ENCODE measurements around the gene BRSK1.

BRSK1 gene

DNA sequence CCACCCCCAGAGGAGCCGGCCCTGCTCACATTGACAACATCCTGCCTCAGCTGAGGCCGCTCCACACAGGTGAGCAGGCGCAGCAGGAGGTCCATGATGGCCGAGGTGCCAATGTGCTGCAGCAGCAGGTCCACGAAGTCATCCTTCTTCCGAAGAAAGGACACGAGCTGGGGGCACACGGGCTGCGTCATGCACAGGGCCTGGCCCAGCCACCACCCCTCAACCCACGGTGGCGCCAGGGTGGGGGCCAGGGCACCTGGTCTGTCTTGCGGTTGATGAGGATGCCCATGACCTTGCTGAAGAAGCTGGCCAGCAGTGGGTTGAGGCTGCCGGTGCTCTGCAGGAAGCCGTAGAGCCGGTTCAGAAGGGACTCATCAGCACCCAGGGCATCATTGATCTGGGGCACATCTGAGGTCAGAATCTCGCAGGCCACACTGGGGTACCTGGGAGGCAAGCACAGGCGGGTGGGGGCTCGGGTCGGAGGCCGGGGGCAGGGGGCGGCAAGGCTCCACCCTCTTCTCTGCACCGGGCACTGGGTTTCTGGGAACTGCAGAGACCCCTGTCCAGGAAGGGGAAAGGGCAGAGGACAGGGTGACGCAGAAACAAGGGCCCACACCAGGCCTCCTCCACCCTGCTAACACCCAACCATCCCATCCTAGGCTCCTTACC lies 38.4 kb upstream of the BRSK1 start:
- TF ChIP-seq FOXP2 (optimal IDR thresholded peaks at IDR 0.05; ENCODE audit: control extremely low read depth, extremely low read length, insufficient read depth): no peak
- TF ChIP-seq EZH2 (IDR thresholded peaks at IDR 0.05): no peak
- no peak for TF ChIP-seq POLR2AphosphoS5 (IDR thresholded peaks at IDR 0.05; ENCODE audit: borderline replicate concordance, low read depth, low read length)
- DNase-seq (ENCODE audit: low read depth, low spot score): no peak
- H3K9ac ChIP-seq (ENCODE audit: insufficient read length): no peak overlapping the region
- no peak overlapping the region for H3K27ac ChIP-seq
- no peaks in the 10 kb centered on the region for H3K9me3 ChIP-seq (ENCODE audit: low read depth, low read length)
- H3K4me3 ChIP-seq: no peak overlapping the region
- peaks cover 44% of the 10 kb centered on the region for H3K36me3 ChIP-seq (ENCODE audit: insufficient read depth, low read length)

DNA sequence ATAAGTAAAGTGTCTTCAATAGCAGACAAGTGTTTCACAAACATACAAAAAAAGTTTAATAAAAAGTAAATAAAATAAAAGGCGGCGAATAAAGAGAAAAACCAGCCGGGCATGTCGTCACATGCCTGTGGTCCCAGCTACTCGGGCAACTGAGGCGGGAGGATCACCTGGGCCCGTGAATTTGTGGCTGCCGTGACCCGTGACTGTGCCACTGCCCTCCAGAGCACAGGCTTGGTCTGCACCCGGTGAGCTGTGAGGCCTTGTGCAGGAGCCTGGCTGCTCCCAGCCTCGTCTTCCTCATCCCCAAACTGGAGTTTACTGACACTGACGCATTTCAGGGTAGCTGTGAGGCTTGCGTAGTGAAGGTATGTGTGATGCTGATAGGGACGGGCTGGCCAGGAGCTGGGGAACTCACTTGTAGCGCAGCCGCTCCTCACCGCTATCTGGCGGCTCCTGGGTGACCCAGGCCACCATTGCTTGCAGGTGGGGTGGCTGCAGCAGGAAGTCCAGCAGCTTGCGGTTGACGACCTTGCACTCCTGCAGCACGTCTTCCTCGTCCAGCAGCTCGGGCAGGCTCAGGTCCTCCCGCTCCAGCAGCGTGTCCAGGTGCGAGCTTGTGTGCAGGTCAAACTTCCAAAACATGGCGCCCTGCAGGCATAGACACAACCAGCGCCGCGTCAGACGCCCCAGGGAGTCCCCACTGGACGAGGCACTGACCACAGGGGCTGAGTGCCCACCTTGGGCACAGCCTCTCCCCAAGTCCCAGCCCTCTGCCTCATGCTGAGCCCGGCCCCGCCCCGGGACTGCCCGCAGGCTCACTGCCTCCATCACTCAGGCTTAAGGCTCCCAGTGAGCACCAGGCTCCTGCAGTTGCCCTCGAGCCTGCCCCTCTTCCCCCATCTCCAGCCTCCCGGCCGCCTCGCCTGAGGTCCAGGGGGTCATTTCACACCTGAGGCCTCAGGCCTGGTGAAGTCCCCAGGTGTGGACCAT lies 37.0 kb upstream of the BRSK1 start:
- no peak for DNase-seq (ENCODE audit: low read depth, low spot score)
- peaks cover 34% of the 10 kb centered on the region for H3K36me3 ChIP-seq (ENCODE audit: insufficient read depth, low read length)
- H3K9me3 ChIP-seq (ENCODE audit: low read depth, low read length): no peaks in the 10 kb centered on the region

DNA sequence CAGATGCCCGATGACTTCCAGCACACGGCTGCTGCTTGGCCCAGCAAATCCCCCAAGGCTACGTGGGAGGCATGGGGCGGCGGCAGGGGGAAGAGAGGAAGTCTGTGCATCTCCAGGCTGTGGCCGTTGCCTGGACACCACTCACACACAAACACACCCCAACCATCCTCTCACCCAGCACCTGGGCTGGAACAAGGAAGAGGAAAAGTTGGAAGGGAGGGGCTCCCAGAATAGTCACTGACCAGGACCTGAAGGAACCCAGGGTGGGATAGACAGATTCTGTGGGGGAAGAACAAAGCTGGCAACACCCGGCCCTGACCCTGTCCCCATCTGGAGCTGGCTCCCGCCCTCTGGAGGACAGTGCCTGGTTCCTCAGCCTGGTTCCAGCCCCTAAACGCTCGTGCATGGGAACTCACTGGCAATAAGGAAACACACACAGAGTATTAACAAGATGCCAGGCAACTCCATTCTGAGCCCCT lies 36.1 kb upstream of the BRSK1 start:
- no peaks in the 10 kb centered on the region for H3K9me3 ChIP-seq (ENCODE audit: low read depth, low read length)
- no peak overlapping the region for H3K27ac ChIP-seq
- no peak overlapping the region for H3K9ac ChIP-seq (ENCODE audit: insufficient read length)
- DNase-seq (ENCODE audit: low read depth, low spot score): no peak
- no peak overlapping the region for H3K4me3 ChIP-seq
- no peak for TF ChIP-seq FOXP2 (optimal IDR thresholded peaks at IDR 0.05; ENCODE audit: control extremely low read depth, extremely low read length, insufficient read depth)
- no peak for TF ChIP-seq POLR2AphosphoS5 (IDR thresholded peaks at IDR 0.05; ENCODE audit: borderline replicate concordance, low read depth, low read length)
- no peak for TF ChIP-seq EZH2 (IDR thresholded peaks at IDR 0.05)
- peaks cover 25% of the 10 kb centered on the region; the same call in 1 of the 2 replicates for H3K36me3 ChIP-seq (ENCODE audit: insufficient read depth, low read length)

More for the DNA sequence above, 37.0 kb upstream of the BRSK1 start:
- Histone ChIP-seq H3K9ac (ENCODE audit: insufficient read length) (no peak overlapping the region), H3K4me3 (no peak overlapping the region), H3K27ac (no peak overlapping the region)
- TF ChIP-seq FOXP2 (optimal IDR thresholded peaks at IDR 0.05; ENCODE audit: control extremely low read depth, extremely low read length, insufficient read depth) (no peak), POLR2AphosphoS5 (IDR thresholded peaks at IDR 0.05; ENCODE audit: borderline replicate concordance, low read depth, low read length) (no peak), EZH2 (IDR thresholded peaks at IDR 0.05) (no peak)

DNA sequence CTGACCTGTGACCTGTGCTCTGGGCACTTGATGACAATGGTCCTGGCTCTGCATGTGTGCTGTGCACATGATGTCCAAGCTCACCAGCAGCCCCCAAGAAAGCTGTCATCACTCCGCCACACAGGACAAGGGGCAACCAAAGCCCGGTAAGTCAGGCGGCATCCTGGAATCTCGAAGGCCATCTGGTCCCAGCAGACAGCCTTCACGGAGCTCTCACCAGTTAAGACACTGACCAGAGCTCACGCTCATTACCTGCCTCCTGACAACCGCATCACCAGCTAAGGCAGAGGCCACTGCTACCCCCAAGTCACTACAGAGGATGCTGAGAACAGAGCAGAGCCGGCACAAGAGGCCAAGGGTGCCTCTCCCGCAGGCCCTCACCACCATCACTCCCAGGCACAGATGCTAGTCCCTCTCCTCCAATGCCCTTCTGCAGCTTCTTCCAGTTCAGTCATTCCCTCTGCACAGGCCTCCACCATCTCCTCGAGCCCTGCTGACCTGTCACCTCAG lies 35.6 kb upstream of the BRSK1 start:
- no peak for DNase-seq (ENCODE audit: low read depth, low spot score)
- no peak for TF ChIP-seq EZH2 (IDR thresholded peaks at IDR 0.05)
- TF ChIP-seq FOXP2 (optimal IDR thresholded peaks at IDR 0.05; ENCODE audit: control extremely low read depth, extremely low read length, insufficient read depth): no peak
- TF ChIP-seq POLR2AphosphoS5 (IDR thresholded peaks at IDR 0.05; ENCODE audit: borderline replicate concordance, low read depth, low read length): no peak
- Histone ChIP-seq H3K36me3 (ENCODE audit: insufficient read depth, low read length) (peaks cover 23% of the 10 kb centered on the region; the same call in 1 of the 2 replicates), H3K4me3 (no peak overlapping the region), H3K27ac (no peak overlapping the region), H3K9ac (ENCODE audit: insufficient read length) (no peak overlapping the region), H3K9me3 (ENCODE audit: low read depth, low read length) (no peaks in the 10 kb centered on the region)

DNA sequence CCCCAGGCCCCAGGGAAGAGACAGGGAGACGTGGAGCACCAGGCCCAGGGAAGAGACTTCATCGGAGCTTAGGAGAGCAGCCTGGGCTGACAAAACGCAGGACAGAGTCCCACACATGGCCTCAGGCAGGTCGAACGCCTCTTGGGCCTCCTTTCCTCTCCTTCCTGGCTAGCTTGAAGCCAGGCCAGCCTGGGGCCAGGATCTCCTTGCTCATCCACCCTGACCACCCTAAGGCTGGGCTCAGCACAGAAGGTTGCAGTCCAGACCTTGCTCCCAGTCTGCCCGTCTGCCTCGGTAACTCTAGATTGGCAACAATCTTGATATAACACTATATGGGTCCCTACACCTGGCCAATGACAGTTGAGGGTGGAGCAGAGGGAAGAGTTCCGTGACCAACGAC lies 35.1 kb upstream of the BRSK1 start:
- no peak overlapping the region for H3K4me3 ChIP-seq
- H3K27ac ChIP-seq: no peak overlapping the region
- no peaks in the 10 kb centered on the region for H3K9me3 ChIP-seq (ENCODE audit: low read depth, low read length)
- TF ChIP-seq EZH2 (IDR thresholded peaks at IDR 0.05) (no peak), POLR2AphosphoS5 (IDR thresholded peaks at IDR 0.05; ENCODE audit: borderline replicate concordance, low read depth, low read length) (no peak), FOXP2 (optimal IDR thresholded peaks at IDR 0.05; ENCODE audit: control extremely low read depth, extremely low read length, insufficient read depth) (no peak)
- no peak for DNase-seq (ENCODE audit: low read depth, low spot score)
- H3K36me3 ChIP-seq (ENCODE audit: insufficient read depth, low read length): peaks cover 23% of the 10 kb centered on the region; the same call in 1 of the 2 replicates
- H3K9ac ChIP-seq (ENCODE audit: insufficient read length): no peak overlapping the region

DNA sequence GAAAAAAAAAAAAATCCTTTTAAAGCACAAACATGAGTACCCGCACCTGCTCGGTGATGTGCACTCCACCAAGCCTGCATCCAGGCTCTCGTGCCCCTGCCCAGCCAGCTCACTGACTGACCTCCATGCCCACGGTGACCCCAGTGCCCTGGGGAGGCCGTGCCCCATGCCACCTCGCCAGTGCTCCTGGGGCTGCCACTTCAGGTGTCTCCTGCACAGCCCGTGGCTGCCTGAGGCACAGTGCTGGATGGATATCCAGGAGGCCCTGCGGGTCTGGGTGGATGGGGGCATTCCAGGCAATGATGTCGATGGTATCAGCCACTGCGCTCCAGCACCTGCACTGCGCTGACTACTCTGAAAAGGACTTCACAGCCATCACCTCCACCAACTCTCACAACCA lies 34.0 kb upstream of the BRSK1 start:
- TF ChIP-seq POLR2AphosphoS5 (IDR thresholded peaks at IDR 0.05; ENCODE audit: borderline replicate concordance, low read depth, low read length) (no peak), EZH2 (IDR thresholded peaks at IDR 0.05) (no peak), FOXP2 (optimal IDR thresholded peaks at IDR 0.05; ENCODE audit: control extremely low read depth, extremely low read length, insufficient read depth) (no peak)

DNA sequence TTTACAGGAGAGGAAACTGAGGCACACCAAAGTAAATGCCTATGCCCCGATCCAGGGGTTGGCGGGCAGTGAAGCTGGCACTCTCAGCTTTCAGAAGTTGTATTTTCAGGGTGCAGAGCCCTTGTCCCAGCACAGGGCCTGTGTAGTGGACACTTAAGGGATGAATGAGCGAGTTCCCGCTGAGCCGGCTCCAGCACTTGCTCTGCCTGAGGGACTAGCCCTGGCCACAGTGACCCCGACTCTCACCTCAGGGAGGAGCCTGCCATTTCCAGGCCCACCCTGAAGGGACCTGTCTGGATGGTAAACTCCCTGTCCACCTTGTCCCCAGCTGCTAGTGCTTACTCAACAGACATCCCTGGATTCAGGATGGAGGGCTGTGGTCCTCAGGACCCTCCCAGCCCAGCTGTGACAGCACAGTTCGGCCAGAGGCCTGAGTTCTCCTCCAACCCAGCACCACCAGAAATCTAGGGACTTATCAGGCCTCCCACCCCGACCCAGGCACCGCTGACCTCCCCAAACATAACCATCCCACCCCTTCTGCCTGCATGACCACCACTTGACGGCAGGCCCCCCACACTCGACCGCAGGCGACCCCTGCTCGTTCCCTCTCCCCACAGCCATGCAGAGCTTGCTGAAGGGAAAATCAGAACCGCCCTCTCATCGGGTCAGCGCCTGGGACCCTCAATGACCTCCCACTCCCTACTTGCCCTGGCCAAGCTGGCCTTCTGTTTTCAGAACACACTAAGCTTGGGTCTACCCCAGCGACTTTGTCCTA lies 33.3 kb upstream of the BRSK1 start:
- Histone ChIP-seq H3K27ac (no peak overlapping the region), H3K9ac (ENCODE audit: insufficient read length) (no peak overlapping the region), H3K4me3 (no peak overlapping the region), H3K9me3 (ENCODE audit: low read depth, low read length) (no peaks in the 10 kb centered on the region), H3K36me3 (ENCODE audit: insufficient read depth, low read length) (peaks cover 9% of the 10 kb centered on the region; the same call in 1 of the 2 replicates)
- DNase-seq (ENCODE audit: low read depth, low spot score): no peak
- TF ChIP-seq FOXP2 (optimal IDR thresholded peaks at IDR 0.05; ENCODE audit: control extremely low read depth, extremely low read length, insufficient read depth) (no peak), POLR2AphosphoS5 (IDR thresholded peaks at IDR 0.05; ENCODE audit: borderline replicate concordance, low read depth, low read length) (no peak), EZH2 (IDR thresholded peaks at IDR 0.05) (no peak)

More for the DNA sequence above, 34.0 kb upstream of the BRSK1 start:
- Histone ChIP-seq H3K36me3 (ENCODE audit: insufficient read depth, low read length) (peaks cover 15% of the 10 kb centered on the region; the same call in 1 of the 2 replicates), H3K9ac (ENCODE audit: insufficient read length) (no peak overlapping the region), H3K4me3 (no peak overlapping the region), H3K9me3 (ENCODE audit: low read depth, low read length) (no peaks in the 10 kb centered on the region), H3K27ac (no peak overlapping the region)
- DNase-seq (ENCODE audit: low read depth, low spot score): no peak

All from SK-N-MC (cell line).